GM12873 (cell line): ENCODE data around the gene PREX1.

ENCODE experiments used
- TF ChIP-seq, protein P1 (sequence below): IDR thresholded peaks from 2 replicates; pipeline ENCODE4 v1.5.1; 2012; ENCODE audit warnings: low read depth, mild to moderate bottlenecking, moderate library complexity, low read length, control low read depth; ENCODE audit not compliant: insufficient read depth; ENCODE audit errors: missing control alignments

PREX1 gene

DNA sequence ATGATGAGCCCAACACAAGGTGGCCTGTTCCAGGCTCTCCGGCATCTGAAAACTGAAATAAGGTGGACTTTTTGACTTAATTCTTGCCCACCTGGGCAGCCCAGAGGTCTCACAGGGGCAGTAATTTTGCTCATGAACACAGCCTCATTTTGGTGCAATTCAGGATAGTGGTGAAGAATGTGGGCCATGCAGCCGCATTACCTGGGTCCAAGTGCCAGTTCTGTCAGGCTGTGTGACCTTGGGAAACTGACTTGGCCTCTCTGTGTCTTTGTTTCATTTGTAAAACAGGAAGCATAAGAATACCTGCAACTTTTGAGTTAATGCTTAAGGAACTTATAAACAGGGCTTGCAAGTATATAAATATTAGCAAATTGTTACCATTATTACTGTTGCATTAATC, 5.6 kb downstream of the PREX1 start:
- TF ChIP-seq, protein P1, sequence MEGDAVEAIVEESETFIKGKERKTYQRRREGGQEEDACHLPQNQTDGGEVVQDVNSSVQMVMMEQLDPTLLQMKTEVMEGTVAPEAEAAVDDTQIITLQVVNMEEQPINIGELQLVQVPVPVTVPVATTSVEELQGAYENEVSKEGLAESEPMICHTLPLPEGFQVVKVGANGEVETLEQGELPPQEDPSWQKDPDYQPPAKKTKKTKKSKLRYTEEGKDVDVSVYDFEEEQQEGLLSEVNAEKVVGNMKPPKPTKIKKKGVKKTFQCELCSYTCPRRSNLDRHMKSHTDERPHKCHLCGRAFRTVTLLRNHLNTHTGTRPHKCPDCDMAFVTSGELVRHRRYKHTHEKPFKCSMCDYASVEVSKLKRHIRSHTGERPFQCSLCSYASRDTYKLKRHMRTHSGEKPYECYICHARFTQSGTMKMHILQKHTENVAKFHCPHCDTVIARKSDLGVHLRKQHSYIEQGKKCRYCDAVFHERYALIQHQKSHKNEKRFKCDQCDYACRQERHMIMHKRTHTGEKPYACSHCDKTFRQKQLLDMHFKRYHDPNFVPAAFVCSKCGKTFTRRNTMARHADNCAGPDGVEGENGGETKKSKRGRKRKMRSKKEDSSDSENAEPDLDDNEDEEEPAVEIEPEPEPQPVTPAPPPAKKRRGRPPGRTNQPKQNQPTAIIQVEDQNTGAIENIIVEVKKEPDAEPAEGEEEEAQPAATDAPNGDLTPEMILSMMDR, result no peak

DNA sequence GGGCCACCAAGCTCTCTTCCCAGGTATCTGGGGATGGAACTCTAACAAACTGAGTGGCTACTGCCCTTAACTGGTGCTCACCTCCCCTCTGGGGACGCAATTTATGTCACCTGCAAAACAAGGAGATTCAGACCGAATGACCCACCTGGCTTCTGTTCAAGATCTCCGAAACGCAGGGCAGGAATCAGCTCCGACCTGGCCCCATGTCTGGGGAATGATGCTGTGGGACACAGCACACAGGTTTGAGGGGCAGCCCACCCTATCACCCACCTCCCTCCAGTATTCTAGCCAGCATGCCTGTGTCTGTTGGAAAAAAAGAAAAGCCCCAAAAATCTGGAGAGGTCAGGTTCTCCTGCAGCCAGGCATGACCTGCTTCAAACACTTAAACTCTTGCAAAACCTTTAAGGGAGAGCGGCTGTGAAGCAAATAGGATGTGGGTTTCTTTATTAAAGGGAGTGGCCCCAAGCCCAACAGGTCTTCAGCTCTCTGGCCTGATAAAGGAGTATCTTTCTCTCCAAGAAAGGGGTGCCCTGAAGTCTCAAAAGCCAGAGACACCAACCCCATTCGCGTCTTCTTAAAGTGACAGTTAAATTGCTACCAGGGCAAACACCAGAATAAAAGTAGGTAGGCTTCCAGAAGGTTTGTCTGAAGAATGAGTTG, 6.4 kb downstream of the PREX1 start:
- TF ChIP-seq, protein P1, result no peak

DNA sequence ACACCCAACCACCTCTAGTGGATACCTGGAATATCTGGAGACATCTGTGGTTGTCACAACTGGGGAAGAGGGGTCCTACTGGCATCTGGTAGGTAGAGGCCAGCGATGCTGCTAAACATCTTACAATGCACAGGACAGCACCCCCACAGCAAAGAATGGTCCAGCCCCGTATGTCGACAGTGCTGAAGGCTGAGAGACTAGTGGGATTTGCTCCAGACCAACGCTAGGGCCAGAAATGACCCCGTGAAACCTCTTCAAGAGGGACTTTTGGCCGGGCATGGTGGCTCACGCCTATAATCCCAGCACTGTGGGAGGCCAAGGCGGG, 7.2 kb downstream of the PREX1 start:
- TF ChIP-seq, protein P1, result no peak

DNA sequence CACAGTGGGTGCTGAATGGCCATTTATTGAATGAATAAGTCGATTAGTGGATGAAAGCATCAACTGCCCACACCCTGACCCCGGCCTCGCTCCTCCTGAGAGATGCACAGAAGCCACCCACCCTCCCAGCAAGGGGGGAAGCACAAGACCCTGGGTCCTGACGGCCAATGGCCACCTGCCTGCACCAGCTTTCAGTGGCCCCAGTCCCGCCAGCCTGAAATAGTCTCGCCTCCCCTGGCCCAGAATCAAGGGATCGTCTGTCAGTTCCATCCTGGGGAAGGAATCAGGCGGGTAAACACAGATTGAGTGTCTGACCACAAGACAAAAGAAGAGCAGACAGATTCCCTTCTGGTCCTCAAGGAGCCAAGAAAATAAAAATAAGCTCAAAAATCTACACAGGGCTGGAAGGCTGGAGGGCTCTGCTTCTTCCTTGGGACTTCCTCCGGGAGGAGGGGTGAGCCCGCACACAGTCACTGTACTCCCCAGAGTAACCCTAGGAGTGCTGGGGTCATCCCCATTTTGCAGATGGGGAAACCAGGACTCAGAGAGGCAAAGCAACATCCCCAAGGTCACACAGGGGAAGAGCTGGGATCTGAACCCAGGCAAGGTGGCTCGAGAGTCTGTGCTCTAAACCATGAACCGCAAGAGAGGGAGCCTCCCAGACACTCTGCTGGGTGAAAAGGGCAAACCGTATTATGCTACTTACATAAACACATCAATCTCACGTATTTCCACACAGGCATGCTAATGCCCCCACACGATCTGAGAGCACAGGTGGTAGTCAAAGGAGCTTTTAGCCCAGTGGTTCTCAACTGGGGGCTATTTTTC, 7.8 kb downstream of the PREX1 start:
- TF ChIP-seq, protein P1, result no peak

DNA sequence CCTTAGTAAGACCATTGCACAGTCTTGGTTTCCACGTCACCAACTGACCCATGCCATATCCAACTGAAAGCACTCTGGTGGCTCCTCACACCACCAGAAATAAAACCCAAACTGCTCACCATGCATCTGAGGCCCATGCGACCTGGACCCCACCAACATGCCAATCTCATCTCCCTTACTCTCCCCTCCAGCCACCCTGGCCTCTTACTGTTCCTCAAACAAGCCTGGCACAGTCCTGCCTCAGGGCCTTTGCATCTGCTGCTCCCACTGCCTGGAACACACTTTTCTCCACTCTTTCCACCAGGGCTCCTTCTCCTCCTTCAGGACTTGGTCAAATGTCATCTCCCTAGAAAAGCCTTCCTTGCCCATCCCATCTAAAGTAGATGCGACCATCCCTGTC, 8.7 kb downstream of the PREX1 start:
- TF ChIP-seq, protein P1, result no peak

DNA sequence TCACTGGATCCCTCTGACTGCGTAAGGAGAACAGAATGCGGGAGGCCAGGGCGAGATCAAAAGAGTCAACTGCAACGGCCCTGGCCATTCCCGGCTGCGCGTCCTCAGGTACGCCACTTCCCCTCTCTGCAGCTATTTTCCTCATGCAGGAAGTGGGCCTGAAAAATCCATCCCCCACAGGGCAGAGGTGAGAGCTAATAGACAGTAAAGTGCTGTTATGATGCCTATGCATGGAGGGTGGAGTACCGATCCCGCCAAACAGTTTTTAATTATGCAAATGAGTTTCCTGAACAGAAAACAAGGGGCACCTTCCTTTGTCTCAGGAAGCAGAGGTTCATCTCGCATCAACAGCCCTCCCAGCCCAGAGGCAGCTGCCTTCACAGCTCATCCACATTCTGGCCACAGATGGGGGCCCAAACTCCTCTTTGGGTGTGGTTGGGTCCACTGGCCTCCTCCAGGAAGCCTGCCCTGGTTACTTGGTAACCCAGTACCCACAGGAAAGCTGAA, 9.3 kb downstream of the PREX1 start:
- TF ChIP-seq, protein P1, result no peak

DNA sequence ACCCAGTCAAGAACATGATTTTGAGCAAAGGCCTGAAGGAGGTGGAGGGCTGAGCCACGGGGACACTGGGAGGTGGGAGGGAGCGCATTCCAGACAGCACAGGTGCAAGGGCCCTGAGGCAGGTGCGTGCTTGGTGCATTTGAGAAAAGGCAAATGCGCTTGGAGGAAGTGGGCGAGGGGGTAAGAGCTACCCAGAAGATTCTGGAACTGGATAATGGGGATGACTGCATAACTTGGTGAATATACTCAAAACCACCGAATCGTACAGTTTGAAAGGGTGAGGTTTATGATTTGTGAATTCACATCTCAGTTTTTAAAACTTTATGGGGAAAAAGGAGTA, 9.8 kb downstream of the PREX1 start:
- TF ChIP-seq, protein P1, result no peak
